Parietal lobe (tissue), 1 donor: ENCODE measurements around the gene SMG5. TPM values are rescaled to one million over a fixed set of nuclear protein-coding genes. Genes with fewer than 3 reads are reported as not detected.

Experiments used
- total RNA-seq: library from RNA; depleted of rRNA; stranded (reverse); fragments of >200 nt; gene quantifications from one replicate; pipeline ENCODE4 v1.2.3, GENCODE V29; 2014

Gene SMG5
- total RNA-seq, result 50.1 TPM

GRCh38 chr1:156282479-156283222 is at the start of gene SMG5:
Gene SMG5, minus strand, starts transcription at chr1:156282825. Its CDS starts 145 bp downstream, at chr1:156282680.

GRCh38 chr1:156298852-156299357 is 16.3 kb upstream of the SMG5 start, which contains the start of gene VHLL:
Gene VHLL, minus strand, starts transcription at chr1:156299307. Its CDS starts 118 bp downstream, at chr1:156299189.

GRCh38 chr1:156295391-156295947 is 12.8 kb upstream of the SMG5 start, which contains the start of gene GLMP:
Gene GLMP, minus strand, starts transcription at chr1:156295679. Its CDS starts 34 bp downstream, at chr1:156295645.

GRCh38 chr1:156284112-156284511 is 1.5 kb upstream of the SMG5 start, which contains the start of gene TMEM79:
Gene TMEM79, plus strand, starts transcription at chr1:156284325. Its CDS starts 902 bp downstream, at chr1:156285227.

GRCh38 chr1:156247460-156248322 is 34.9 kb downstream of the SMG5 start, which contains the start of gene PAQR6:
Gene PAQR6, minus strand, starts transcription at chr1:156248056. Its CDS starts 1,325 bp downstream, at chr1:156246731.

GRCh38 chr1:156241926-156242325 is 40.7 kb downstream of the SMG5 start, which contains the start of gene BGLAP:
Gene BGLAP, plus strand, starts transcription at chr1:156242184. Its CDS starts 48 bp downstream, at chr1:156242232.

GRCh38 chr1:156212833-156213643 is 69.6 kb downstream of the SMG5 start, which contains the start of gene PMF1:
Gene PMF1, plus strand, starts transcription at chr1:156213007. Its CDS starts 9 bp downstream, at chr1:156213016.

Other genes starting within 250 kb of the SMG5 start
- 36.0 TPM for gene UBQLN4, start 229.0 kb downstream of the SMG5 start, total RNA-seq
- gene LAMTOR2, start 228.0 kb downstream of the SMG5 start, total RNA-seq, result 33.2 TPM
- not detected for gene RAB25, start 221.7 kb downstream of the SMG5 start, total RNA-seq
- gene MEX3A, start 200.4 kb downstream of the SMG5 start, total RNA-seq, result 69.5 TPM
- gene LMNA, start 168.1 kb downstream of the SMG5 start, total RNA-seq, result 30.4 TPM
- gene SEMA4A, start 129.2 kb downstream of the SMG5 start, total RNA-seq, result 34.4 TPM
- 18.5 TPM for gene SLC25A44, start 88.7 kb downstream of the SMG5 start, total RNA-seq
- gene PMF1, start 69.8 kb downstream of the SMG5 start, total RNA-seq, result 34.1 TPM
- 1.9 TPM for gene BGLAP, start 40.6 kb downstream of the SMG5 start, total RNA-seq
- 6.6 TPM for gene PAQR6, start 34.8 kb downstream of the SMG5 start, total RNA-seq
- gene TMEM79, start 1.5 kb upstream of the SMG5 start, total RNA-seq, result 2.2 TPM
- 14.1 TPM for gene GLMP, start 12.9 kb upstream of the SMG5 start, total RNA-seq
- gene VHLL, start 16.5 kb upstream of the SMG5 start, total RNA-seq, result 1.3 TPM
- 302 TPM for gene CCT3, start 55.5 kb upstream of the SMG5 start, total RNA-seq
- not detected for gene TSACC, start 55.7 kb upstream of the SMG5 start, total RNA-seq
- gene RHBG, start 86.4 kb upstream of the SMG5 start, total RNA-seq, result not detected
- 10.0 TPM for gene MEF2D, start 217.9 kb upstream of the SMG5 start, total RNA-seq